ENCODE data around the gene AP2B1. TPM values are rescaled to one million over a fixed set of nuclear protein-coding genes. Genes with fewer than 3 reads are reported as not detected.
"Not testable (repeated sequence)": the region's sequence is repeated elsewhere in the genome, so short reads cannot be mapped to it uniquely, and the experiment has no call there.

Gene AP2B1
- total RNA-seq, 1 experiment from 2014 or later: 217 TPM

- Mint-ChIP-seq H3K36me3 (ENCODE audit: insufficient read depth in 1 of 3, low read depth in 3 of 3) (peaks cover 3 to 10% (median 5%) of the 10 kb centered on the region in 3 experiments; a peak in 6 of 7 replicates), H3K4me3 (no peak overlapping the region), H3K4me1 (no peaks in the 10 kb centered on the region), H3K9me3 (no peaks in the 10 kb centered on the region; a peak in 1 of 5 replicates), H3K27me3 (ENCODE audit: low read depth) (no peaks in the 10 kb centered on the region), H3K27ac (no peak overlapping the region)
- H4K5ac ChIP-seq (ENCODE audit: insufficient read length, low read depth, low read length): no peak overlapping the region
- H3K23me2 ChIP-seq (ENCODE audit: insufficient read length, low read depth, low read length, poor library complexity, severe bottlenecking): no peaks in the 10 kb centered on the region
- no peak overlapping the region for H2AFZ ChIP-seq (ENCODE audit: low read length)
- no peak overlapping the region for H2BK20ac ChIP-seq (ENCODE audit: low read depth, low read length, poor library complexity, severe bottlenecking)
- no peak overlapping the region for H3K4me2 ChIP-seq (ENCODE audit: insufficient read depth, insufficient read length, low read length)
- H3K9me3 ChIP-seq (ENCODE audit: control insufficient read depth, low read depth, low read length): no peaks in the 10 kb centered on the region
- no peak overlapping the region for H2AK5ac ChIP-seq (ENCODE audit: insufficient read length, low read length)
- DNase-seq: no peak
- H3K27me3 ChIP-seq (ENCODE audit: insufficient read depth, low read length): no peaks in the 10 kb centered on the region
- H3K9ac ChIP-seq (ENCODE audit: extremely low read depth, insufficient read length, low read length): no peak overlapping the region
- no peak overlapping the region for H4K8ac ChIP-seq (replicated peaks; ENCODE audit: insufficient read length, low read depth, low read length)
- no peak overlapping the region for H2BK15ac ChIP-seq (ENCODE audit: low read depth, low read length)
- WGBS (ENCODE audit: extremely low coverage, insufficient read length, low lambda C conversion rate): no CpG with 5 or more reads among the region's 5 CpGs
- no peak overlapping the region for H2BK5ac ChIP-seq (ENCODE audit: insufficient read length, low read length)
- no peak for TF ChIP-seq CTCF (conservative IDR thresholded peaks at IDR 0.05)
- no peaks in the 10 kb centered on the region for H3K4me1 ChIP-seq (ENCODE audit: insufficient read depth, low read length)
- H4K91ac ChIP-seq (ENCODE audit: insufficient read length, low read depth, low read length): no peak overlapping the region
- no peak overlapping the region for H3K27ac ChIP-seq (ENCODE audit: insufficient read length, low read depth, low read length)
- no peak overlapping the region for H3K4ac ChIP-seq (ENCODE audit: low read depth, low read length)
- H3K79me2 ChIP-seq (ENCODE audit: insufficient read depth, low read length): no peaks in the 10 kb centered on the region
- no peaks in the 10 kb centered on the region for H4K20me1 ChIP-seq (ENCODE audit: control insufficient read depth, insufficient read depth, insufficient read length)
- H3K14ac ChIP-seq (ENCODE audit: insufficient read depth, low read length): no peak overlapping the region
- no peak overlapping the region for H2BK120ac ChIP-seq (ENCODE audit: low read depth, low read length, poor library complexity, severe bottlenecking)
- H2BK12ac ChIP-seq (ENCODE audit: insufficient read length, low read depth, low read length): no peak overlapping the region
- no peak overlapping the region for H3K56ac ChIP-seq (ENCODE audit: insufficient read length, low read depth, low read length)
- H3T11ph ChIP-seq (ENCODE audit: low read length): no peak overlapping the region
- H3K23ac ChIP-seq (ENCODE audit: insufficient read length, low read depth, low read length): no peak overlapping the region
- H3K18ac ChIP-seq (ENCODE audit: insufficient read length, low read depth, low read length): no peak overlapping the region
- no peaks in the 10 kb centered on the region for H3K79me1 ChIP-seq (ENCODE audit: insufficient read depth, low read depth, low read length, poor library complexity, severe bottlenecking)
Observed at GRCh38 chr17:35701491-35701890, 114.4 kb downstream of the AP2B1 start.

GRCh38 chr17:35703308-35703707 lies 116.2 kb downstream of the AP2B1 start:
- not testable (repeated sequence) for H3K14ac ChIP-seq (ENCODE audit: insufficient read depth, low read length); H3K79me2 ChIP-seq (ENCODE audit: insufficient read depth, low read length)

More at GRCh38 chr17:35703308-35703707, 116.2 kb downstream of the AP2B1 start:
- H2BK20ac ChIP-seq (ENCODE audit: low read depth, low read length, poor library complexity, severe bottlenecking); H3K4me3 Mint-ChIP-seq; H2AK5ac ChIP-seq (ENCODE audit: insufficient read length, low read length); H3T11ph ChIP-seq (ENCODE audit: low read length); H3K27ac Mint-ChIP-seq; H3K18ac ChIP-seq (ENCODE audit: insufficient read length, low read depth, low read length); DNase-seq; H4K20me1 ChIP-seq (ENCODE audit: control insufficient read depth, insufficient read depth, insufficient read length); H3K27me3 ChIP-seq (ENCODE audit: insufficient read depth, low read length); H3K23me2 ChIP-seq (ENCODE audit: insufficient read length, low read depth, low read length, poor library complexity, severe bottlenecking); H2BK15ac ChIP-seq (ENCODE audit: low read depth, low read length); H3K27me3 Mint-ChIP-seq (ENCODE audit: low read depth); H3K23ac ChIP-seq (ENCODE audit: insufficient read length, low read depth, low read length); H2BK120ac ChIP-seq (ENCODE audit: low read depth, low read length, poor library complexity, severe bottlenecking); H4K5ac ChIP-seq (ENCODE audit: insufficient read length, low read depth, low read length); H3K9ac ChIP-seq (ENCODE audit: extremely low read depth, insufficient read length, low read length); H2AFZ ChIP-seq (ENCODE audit: low read length); H4K8ac ChIP-seq (replicated peaks; ENCODE audit: insufficient read length, low read depth, low read length); H2BK5ac ChIP-seq (ENCODE audit: insufficient read length, low read length); H3K4me1 ChIP-seq (ENCODE audit: insufficient read depth, low read length); H3K4me1 Mint-ChIP-seq; H3K36me3 Mint-ChIP-seq (ENCODE audit: insufficient read depth in 1 of 3, low read depth in 3 of 3); H3K27ac ChIP-seq (ENCODE audit: insufficient read length, low read depth, low read length); H3K4ac ChIP-seq (ENCODE audit: low read depth, low read length); H3K56ac ChIP-seq (ENCODE audit: insufficient read length, low read depth, low read length); H2BK12ac ChIP-seq (ENCODE audit: insufficient read length, low read depth, low read length); H3K9me3 Mint-ChIP-seq; H3K9me3 ChIP-seq (ENCODE audit: control insufficient read depth, low read depth, low read length); H4K91ac ChIP-seq (ENCODE audit: insufficient read length, low read depth, low read length); H3K4me2 ChIP-seq (ENCODE audit: insufficient read depth, insufficient read length, low read length); H3K79me1 ChIP-seq (ENCODE audit: insufficient read depth, low read depth, low read length, poor library complexity, severe bottlenecking): not testable (repeated sequence)
- WGBS (ENCODE audit: extremely low coverage, insufficient read length, low lambda C conversion rate): no CpG with 5 or more reads among the region's 2 CpGs

Data from H9 (cell line).